GM21737 (cell line): ENCODE measurements around the gene NOP14.
"Not testable (repeated sequence)": the region's sequence is repeated elsewhere in the genome, so short reads cannot be mapped to it uniquely, and the experiment has no call there.

Experiments used
- ATAC-seq: cut with Tn5 transposase; IDR thresholded peaks from one replicate; pipeline ENCODE4 v1.9.1; 2021; ENCODE audit warnings: mild to moderate bottlenecking, moderate library complexity; ENCODE audit not compliant: unreplicated experiment

NOP14 gene

GRCh38 chr4:2943364-2944090 lies 19.7 kb downstream of the NOP14 start:
- no peak for ATAC-seq

- ATAC-seq = no peak
Measured at GRCh38 chr4:2942532-2943363, 20.5 kb downstream of the NOP14 start.

- ATAC-seq = no peak
Measured at GRCh38 chr4:2942037-2942531, 21.1 kb downstream of the NOP14 start.

GRCh38 chr4:2941138-2942036 lies 21.8 kb downstream of the NOP14 start:
- ATAC-seq = no peak

GRCh38 chr4:2940267-2941137 lies 22.7 kb downstream of the NOP14 start:
- ATAC-seq = no peak

GRCh38 chr4:2939383-2940243 lies 23.6 kb downstream of the NOP14 start:
- no peak for ATAC-seq

- no peak for ATAC-seq
Measured at GRCh38 chr4:2938906-2939305, 24.3 kb downstream of the NOP14 start.

GRCh38 chr4:2938411-2938810 lies 24.8 kb downstream of the NOP14 start:
- ATAC-seq = not testable (repeated sequence)

- ATAC-seq = no peak
Measured at GRCh38 chr4:2937986-2938385, 25.2 kb downstream of the NOP14 start.

GRCh38 chr4:2937146-2937857 lies 25.9 kb downstream of the NOP14 start:
- ATAC-seq = no peak

- no peak for ATAC-seq
Measured at GRCh38 chr4:2936773-2937145, 26.4 kb downstream of the NOP14 start.

- no peak for ATAC-seq
Measured at GRCh38 chr4:2935762-2936743, 27.2 kb downstream of the NOP14 start.

GRCh38 chr4:2934813-2935761 lies 28.1 kb downstream of the NOP14 start:
- peak; percentile 42 for ATAC-seq

- ATAC-seq = no peak
Measured at GRCh38 chr4:2934077-2934812, 29.0 kb downstream of the NOP14 start.

GRCh38 chr4:2933566-2934076 lies 29.6 kb downstream of the NOP14 start:
- no peak for ATAC-seq
